ENCODE data around the gene COL23A1. TPM values are rescaled to one million over a fixed set of nuclear protein-coding genes. Genes with fewer than 3 reads are reported as not detected.

COL23A1 gene
- total and polyA plus RNA-seq, 2 of the 8 experiments (the other 6 are each of a cell fraction or from before 2014, with no cell fraction given) = 3.1 to 4.7 TPM

DNA sequence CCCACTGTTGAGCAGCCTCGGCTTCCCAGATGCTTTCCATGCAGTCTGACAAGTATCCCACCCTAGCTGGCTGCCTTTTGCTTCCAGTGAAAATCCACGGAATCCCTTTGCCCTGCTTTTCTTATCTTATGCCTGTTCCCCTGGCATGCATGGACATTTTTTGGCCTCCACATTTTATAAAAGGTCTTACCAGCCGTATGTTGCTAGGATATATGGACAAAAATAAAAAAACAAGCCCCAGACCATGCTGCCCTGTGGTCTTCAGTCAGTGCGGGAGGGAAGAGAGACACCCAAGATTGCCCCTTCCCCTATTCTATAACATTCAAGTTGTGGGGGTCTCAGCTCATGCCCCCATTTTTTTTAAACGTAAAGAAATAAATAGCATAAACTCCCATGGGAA lies 129.6 kb downstream of the COL23A1 start:
- no peak overlapping the region for H3K27ac ChIP-seq (ENCODE audit: low read depth, low read length)
- H3K4ac ChIP-seq (replicated peaks; ENCODE audit: insufficient read length, low read depth, low read length) = no peak overlapping the region
- H3K23me2 ChIP-seq (ENCODE audit: low read depth, low read length) = no peaks in the 10 kb centered on the region
- H3K9me3 ChIP-seq (ENCODE audit: insufficient read depth in 2 of 2, low read depth in 1 of 2, low read length in 1 of 2) = no peaks in the 10 kb centered on the region
- H3K4me1 ChIP-seq (replicated peaks in 1 of 4; ENCODE audit: control insufficient read depth in 3 of 4, insufficient read depth in 4 of 4, low read length in 3 of 4) = peaks cover 0 to 13% (median 8%) of the 10 kb centered on the region in 4 experiments; a peak in 5 of 7 replicates
- H2AFZ ChIP-seq (ENCODE audit: low read length) = no peak overlapping the region
- H2AK5ac ChIP-seq (ENCODE audit: low read depth, low read length) = no peak overlapping the region
- no peaks in the 10 kb centered on the region for H3K36me3 ChIP-seq (ENCODE audit: control insufficient read depth in 2 of 4, insufficient read depth in 4 of 4, low read length in 3 of 4)
- no peaks in the 10 kb centered on the region for H4K20me1 ChIP-seq (replicated peaks in 1 of 2; ENCODE audit: control insufficient read depth in 1 of 2, insufficient read depth in 2 of 2, low read length in 2 of 2)
- H4K91ac ChIP-seq (replicated peaks; ENCODE audit: insufficient read length, low read length) = no peak overlapping the region
- H4K8ac ChIP-seq (ENCODE audit: extremely low read depth, insufficient read depth, low read length) = no peak overlapping the region
- no peak overlapping the region; the same call in 1 of the 2 replicates for H2BK12ac ChIP-seq (ENCODE audit: low read depth, low read length)
- H3K79me1 ChIP-seq (ENCODE audit: low read depth, low read length) = no peaks in the 10 kb centered on the region
- H2BK5ac ChIP-seq (ENCODE audit: low read depth, low read length) = no peak overlapping the region
- CTCF ChIA-PET (ENCODE audit: partially characterized antibody) = interaction anchor here (0.8 to 6.2 kb wide), 45 partner anchors 11 to 270 kb away, joined by 3 to 80 read pairs (median 6); partner anchors contain the start of genes COL23A1 and ZNF354A
- FAIRE-seq (no peak), DNase-seq (ENCODE audit: low read depth in 1 of 2, low spot score in 2 of 2) (no peak)
- H2BK15ac ChIP-seq (ENCODE audit: low read length) = no peak overlapping the region
- H3K27me3 ChIP-seq (replicated peaks in 1 of 4; ENCODE audit: control insufficient read depth in 3 of 4, extremely low read depth in 1 of 4, insufficient read depth in 3 of 4, low read length in 3 of 4) = no peaks in the 10 kb centered on the region
- no peak overlapping the region for H3K9ac ChIP-seq (replicated peaks in 1 of 4; ENCODE audit: extremely low read depth in 1 of 4, low read depth in 3 of 4, low read length in 3 of 4)
- no peak overlapping the region for H2BK120ac ChIP-seq (replicated peaks; ENCODE audit: low read depth, low read length)
- no peak overlapping the region for H3K4me2 ChIP-seq (ENCODE audit: insufficient read depth in 1 of 2, low read depth in 2 of 2, low read length in 2 of 2)
- no peaks in the 10 kb centered on the region for H3K79me2 ChIP-seq (ENCODE audit: control insufficient read depth in 1 of 2, insufficient read depth in 2 of 2, low read length in 2 of 2)
- H3K18ac ChIP-seq (ENCODE audit: extremely low read depth, low read length) = no peak overlapping the region
- no peak overlapping the region for H4K5ac ChIP-seq (ENCODE audit: insufficient read length, low read depth, low read length)
- no peak overlapping the region for H2BK20ac ChIP-seq (ENCODE audit: low read length)
- no peak overlapping the region for H3K56ac ChIP-seq (replicated peaks; ENCODE audit: insufficient read length, low read depth, low read length)
- POLR2A ChIA-PET (ENCODE audit: partially characterized antibody) = interaction anchor here (1.6 kb wide), 2 partner anchors 12 to 31 kb away, joined by 4 to 6 read pairs; no protein-coding TSS in a partner anchor
- no peak overlapping the region for H3K14ac ChIP-seq (ENCODE audit: insufficient read length)
- WGBS, 2 experiments (ENCODE audit: extremely low coverage in 1 of 2, insufficient coverage in 1 of 2, insufficient read length in 1 of 2, insufficient replicate concordance in 2 of 2, low coverage in 1 of 2, low lambda C conversion rate in 2 of 2, missing lambda C conversion rate in 1 of 2) = 71% methylated on average over 5 of the region's 5 CpGs; no CpG with 5 or more reads in 1 of the 2 experiments
- no peak overlapping the region for H3K4me3 ChIP-seq (ENCODE audit: extremely low read depth in 1 of 4, insufficient read depth in 2 of 4, low read depth in 3 of 4, low read length in 4 of 4)
- no peak overlapping the region for H3K23ac ChIP-seq (ENCODE audit: insufficient read length)
- TF ChIP-seq RBBP5 (IDR thresholded peaks at IDR 0.05; ENCODE audit: borderline replicate concordance, low read depth, low read length) (no peak), KDM4A (IDR thresholded peaks at IDR 0.05; ENCODE audit: low read depth, low read length, severe bottlenecking) (no peak), RFX5 (IDR thresholded peaks at IDR 0.05; ENCODE audit: borderline replicate concordance, low read depth, low read length) (no peak), TBP (IDR thresholded peaks at IDR 0.05; ENCODE audit: low read depth, low read length) (no peak), POU5F1 (IDR thresholded peaks at IDR 0.05; ENCODE audit: low read depth, low read length) (no peak), KDM5A (IDR thresholded peaks at IDR 0.05; ENCODE audit: low read length) (no peak), CBX5 (IDR thresholded peaks at IDR 0.05; ENCODE audit: low read depth, low read length) (no peak), EGR1 (IDR thresholded peaks at IDR 0.05; ENCODE audit: borderline replicate concordance, low read depth, low read length) (no peak), SRF (IDR thresholded peaks at IDR 0.05; ENCODE audit: low read depth, low read length) (no peak), ZNF274 (IDR thresholded peaks at IDR 0.05; ENCODE audit: borderline replicate concordance, extremely low read depth, low read length) (no peak), BRCA1 (IDR thresholded peaks at IDR 0.05; ENCODE audit: low read depth, low read length) (no peak)
- TF ChIP-seq, protein P1, sequence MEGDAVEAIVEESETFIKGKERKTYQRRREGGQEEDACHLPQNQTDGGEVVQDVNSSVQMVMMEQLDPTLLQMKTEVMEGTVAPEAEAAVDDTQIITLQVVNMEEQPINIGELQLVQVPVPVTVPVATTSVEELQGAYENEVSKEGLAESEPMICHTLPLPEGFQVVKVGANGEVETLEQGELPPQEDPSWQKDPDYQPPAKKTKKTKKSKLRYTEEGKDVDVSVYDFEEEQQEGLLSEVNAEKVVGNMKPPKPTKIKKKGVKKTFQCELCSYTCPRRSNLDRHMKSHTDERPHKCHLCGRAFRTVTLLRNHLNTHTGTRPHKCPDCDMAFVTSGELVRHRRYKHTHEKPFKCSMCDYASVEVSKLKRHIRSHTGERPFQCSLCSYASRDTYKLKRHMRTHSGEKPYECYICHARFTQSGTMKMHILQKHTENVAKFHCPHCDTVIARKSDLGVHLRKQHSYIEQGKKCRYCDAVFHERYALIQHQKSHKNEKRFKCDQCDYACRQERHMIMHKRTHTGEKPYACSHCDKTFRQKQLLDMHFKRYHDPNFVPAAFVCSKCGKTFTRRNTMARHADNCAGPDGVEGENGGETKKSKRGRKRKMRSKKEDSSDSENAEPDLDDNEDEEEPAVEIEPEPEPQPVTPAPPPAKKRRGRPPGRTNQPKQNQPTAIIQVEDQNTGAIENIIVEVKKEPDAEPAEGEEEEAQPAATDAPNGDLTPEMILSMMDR (IDR thresholded peaks at IDR 0.05; ENCODE audit: control extremely low read depth in 1 of 3, insufficient read depth in 1 of 3, low read depth in 1 of 3, low read length in 3 of 3) = no peak

All from H1 (cell line).